Nephron (organoid): ENCODE results near the gene POLR3C.

Experiments
- H3K27ac Mint-ChIP-seq, 3 experiments: 2 replicates each; pipeline ENCODE4 v1.8.0; 2020; ENCODE audit warnings: mixed read lengths in 3 of 3, mild to moderate bottlenecking in 2 of 3, moderate library complexity in 1 of 3
- H3K27me3 Mint-ChIP-seq: 2 replicates; pipeline ENCODE4 v1.8.0; 2021; ENCODE audit warnings: low read depth, mild to moderate bottlenecking, moderate library complexity, mixed read lengths
- H3K36me3 Mint-ChIP-seq: 2 replicates; pipeline ENCODE4 v1.8.0; 2020; ENCODE audit warnings: low read depth, mixed read lengths
- H3K4me1 Mint-ChIP-seq: 2 replicates; pipeline ENCODE4 v1.8.0; 2020; ENCODE audit warnings: mixed read lengths
- H3K4me3 Mint-ChIP-seq, 3 experiments: 2 replicates each; pipeline ENCODE4 v1.8.0; 2020; ENCODE audit warnings: mild to moderate bottlenecking in 3 of 3, mixed read lengths in 3 of 3, moderate library complexity in 2 of 3
- H3K9me3 Mint-ChIP-seq: 2 replicates; pipeline ENCODE4 v1.8.0; 2020; ENCODE audit warnings: mixed read lengths
- TF ChIP-seq, protein P1 (sequence below), 3 experiments: fragments of 200-600 bp; sonication (generic); IDR thresholded peaks; one replicate each; pipeline ENCODE4 v1.5.0; 2021; ENCODE audit warnings: antibody characterized with exemption in 3 of 3; ENCODE audit not compliant: unreplicated experiment in 3 of 3

The POLR3C gene

DNA sequence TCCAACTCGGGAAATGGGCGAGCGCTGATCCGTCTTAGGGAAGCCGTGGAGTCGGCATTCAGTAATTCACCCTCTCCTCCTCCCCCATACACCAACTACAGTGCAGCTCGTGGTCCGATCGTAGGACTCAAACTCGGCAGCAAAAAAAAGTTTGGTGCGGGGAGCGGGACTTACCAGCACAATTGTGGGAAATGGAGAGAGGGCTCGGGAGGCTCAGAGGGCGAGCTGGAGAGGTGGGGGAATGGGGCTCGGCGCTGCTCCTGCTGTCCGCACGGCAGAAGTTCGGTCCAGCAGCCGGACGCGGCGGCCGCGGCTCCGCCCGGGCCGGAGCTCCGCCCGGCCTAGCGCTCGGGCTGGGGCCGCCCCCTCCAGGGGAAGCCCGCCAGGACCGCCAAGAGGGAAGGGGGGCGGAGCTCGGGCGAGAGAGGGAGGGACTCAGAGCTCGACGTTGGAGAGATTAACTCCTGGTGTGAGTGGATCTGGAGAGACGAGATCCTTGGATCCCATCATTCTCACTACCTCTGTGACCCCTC is 35.6 kb downstream of the POLR3C start:
- Mint-ChIP-seq H3K4me3 (peak overlapping the region; percentile 93 to 99 (median 98)), H3K9me3 (no peaks in the 10 kb centered on the region), H3K27me3 (no peaks in the 10 kb centered on the region), H3K4me1 (peaks cover 14% of the 10 kb centered on the region), H3K27ac (peak overlapping the region; percentile 96 to 98 (median 97)), H3K36me3 (peaks cover 22% of the 10 kb centered on the region)
- TF ChIP-seq, protein P1, sequence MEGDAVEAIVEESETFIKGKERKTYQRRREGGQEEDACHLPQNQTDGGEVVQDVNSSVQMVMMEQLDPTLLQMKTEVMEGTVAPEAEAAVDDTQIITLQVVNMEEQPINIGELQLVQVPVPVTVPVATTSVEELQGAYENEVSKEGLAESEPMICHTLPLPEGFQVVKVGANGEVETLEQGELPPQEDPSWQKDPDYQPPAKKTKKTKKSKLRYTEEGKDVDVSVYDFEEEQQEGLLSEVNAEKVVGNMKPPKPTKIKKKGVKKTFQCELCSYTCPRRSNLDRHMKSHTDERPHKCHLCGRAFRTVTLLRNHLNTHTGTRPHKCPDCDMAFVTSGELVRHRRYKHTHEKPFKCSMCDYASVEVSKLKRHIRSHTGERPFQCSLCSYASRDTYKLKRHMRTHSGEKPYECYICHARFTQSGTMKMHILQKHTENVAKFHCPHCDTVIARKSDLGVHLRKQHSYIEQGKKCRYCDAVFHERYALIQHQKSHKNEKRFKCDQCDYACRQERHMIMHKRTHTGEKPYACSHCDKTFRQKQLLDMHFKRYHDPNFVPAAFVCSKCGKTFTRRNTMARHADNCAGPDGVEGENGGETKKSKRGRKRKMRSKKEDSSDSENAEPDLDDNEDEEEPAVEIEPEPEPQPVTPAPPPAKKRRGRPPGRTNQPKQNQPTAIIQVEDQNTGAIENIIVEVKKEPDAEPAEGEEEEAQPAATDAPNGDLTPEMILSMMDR (IDR thresholded peaks at IDR 0.05; ENCODE audit: unreplicated experiment in 3 of 3): peak in 2 of 3 experiments; percentile 22 to 25

DNA sequence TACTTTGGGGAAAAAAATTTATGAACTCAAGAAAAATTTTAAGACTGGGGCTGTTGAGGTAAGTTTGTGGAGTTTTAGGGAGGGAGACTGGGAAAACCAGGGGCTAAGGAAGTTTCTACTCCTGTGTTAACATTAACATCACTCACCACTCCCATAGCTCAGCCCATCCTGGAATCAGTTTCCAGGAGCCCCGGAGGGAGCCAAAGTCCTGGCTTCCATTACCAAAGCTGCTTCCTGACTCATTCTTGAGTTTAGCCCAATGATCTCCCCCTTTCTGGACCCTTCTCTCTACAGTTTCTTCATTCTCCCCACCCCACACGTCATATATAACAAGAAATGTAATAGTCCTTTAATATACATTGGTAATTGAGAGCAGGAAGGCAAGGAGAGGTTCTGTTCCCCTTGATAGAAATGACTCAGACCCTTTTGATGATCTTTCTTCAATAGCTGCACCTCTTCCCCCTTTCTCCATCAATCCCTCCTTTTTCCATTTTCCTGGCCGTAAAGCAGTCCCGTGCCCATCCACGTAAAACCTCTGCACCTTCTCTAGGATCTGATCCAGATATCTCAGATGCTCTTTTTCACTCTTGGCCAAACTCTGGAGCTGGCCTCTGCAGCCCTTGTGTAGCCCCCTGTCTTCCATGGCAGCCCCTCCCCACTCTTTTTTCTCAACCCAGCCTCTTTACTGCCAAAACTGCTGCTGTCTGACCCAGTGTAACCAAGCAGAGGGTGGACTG is 39.5 kb downstream of the POLR3C start:
- peaks cover 5% of the 10 kb centered on the region for H3K36me3 Mint-ChIP-seq
- TF ChIP-seq, protein P1 (IDR thresholded peaks at IDR 0.05; ENCODE audit: unreplicated experiment in 3 of 3): no peak
- no peaks in the 10 kb centered on the region for H3K9me3 Mint-ChIP-seq
- H3K4me1 Mint-ChIP-seq: peaks cover 8% of the 10 kb centered on the region
- peaks cover 3% of the 10 kb centered on the region for H3K27me3 Mint-ChIP-seq
- H3K4me3 Mint-ChIP-seq: peak overlapping the region in 1 of 3 experiments; percentile 64
- peak overlapping the region in 2 of 3 experiments; percentile 50 to 85 for H3K27ac Mint-ChIP-seq

DNA sequence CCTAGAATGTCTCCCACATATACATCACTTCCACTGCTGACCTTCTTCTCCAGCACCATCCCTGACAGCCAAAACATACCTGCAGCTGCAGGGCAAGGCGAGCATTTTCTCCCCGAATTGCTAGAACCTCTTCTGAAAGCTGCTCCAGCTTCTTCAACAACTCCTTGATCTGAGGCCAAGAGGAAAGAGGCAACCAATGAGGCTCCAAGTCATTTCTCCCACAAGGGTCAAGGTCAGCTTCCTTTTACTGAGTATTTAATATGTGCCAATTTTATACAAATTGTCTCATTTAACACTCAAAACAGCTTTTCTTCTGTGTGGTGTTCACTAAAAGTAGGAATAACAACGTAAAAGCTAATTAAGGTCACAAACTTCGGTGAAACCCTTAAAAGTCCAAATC is 44.2 kb downstream of the POLR3C start:
- H3K27ac Mint-ChIP-seq: no peak overlapping the region
- TF ChIP-seq, protein P1 (IDR thresholded peaks at IDR 0.05; ENCODE audit: unreplicated experiment in 3 of 3): no peak
- no peak overlapping the region for H3K4me3 Mint-ChIP-seq
- peaks cover 29% of the 10 kb centered on the region for H3K4me1 Mint-ChIP-seq
- H3K27me3 Mint-ChIP-seq: peaks cover 22% of the 10 kb centered on the region
- no peaks in the 10 kb centered on the region for H3K9me3 Mint-ChIP-seq
- H3K36me3 Mint-ChIP-seq: peaks cover 5% of the 10 kb centered on the region

DNA sequence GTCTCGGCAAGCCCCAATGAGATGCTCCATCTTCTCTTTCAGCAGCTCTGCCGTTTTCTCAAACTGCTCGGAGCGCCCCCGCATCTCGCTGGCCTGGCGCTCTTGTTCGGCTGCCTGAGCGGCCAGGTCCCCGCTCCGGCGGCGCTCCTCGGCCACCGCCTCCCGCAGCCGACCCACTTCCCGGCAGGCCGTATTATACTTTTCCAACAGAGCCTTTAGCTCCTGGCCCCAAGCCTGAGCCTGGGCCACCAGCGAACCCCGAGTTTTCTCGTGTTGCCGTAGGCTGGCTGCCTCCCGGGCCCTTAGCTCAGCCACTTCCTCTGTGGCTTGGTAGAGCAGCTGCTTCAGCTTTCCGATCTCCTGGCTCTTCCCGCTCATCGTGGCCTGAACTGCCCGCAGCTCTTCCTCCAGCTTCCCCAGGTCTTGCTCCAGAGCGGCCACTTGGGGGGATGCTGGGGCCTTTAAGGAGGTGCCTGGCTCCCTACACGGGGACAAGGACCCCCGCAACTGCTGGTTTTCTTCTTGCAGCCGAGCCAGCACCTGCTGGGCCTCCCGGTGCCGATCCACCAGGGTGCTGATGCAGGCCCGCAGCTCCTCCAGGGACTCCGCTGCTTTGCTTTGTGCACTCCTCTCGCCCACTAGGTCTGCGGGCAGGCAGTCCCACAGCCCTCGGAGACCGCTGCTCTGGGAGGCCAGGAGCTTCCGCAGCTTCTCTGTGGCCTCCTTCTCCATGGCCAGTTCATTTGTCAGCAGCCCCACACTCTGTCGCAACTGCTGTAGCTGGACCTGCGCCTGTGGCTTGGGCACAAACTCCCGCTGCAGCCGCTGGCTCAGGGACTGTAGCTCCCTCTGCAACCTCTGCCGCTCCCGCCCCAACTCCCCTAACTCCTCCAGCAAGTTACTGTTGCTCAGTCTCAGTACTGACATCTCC is 48.3 kb downstream of the POLR3C start:
- Mint-ChIP-seq H3K9me3 (no peaks in the 10 kb centered on the region), H3K27ac (peak overlapping the region; percentile 87 to 97 (median 95)), H3K36me3 (no peaks in the 10 kb centered on the region), H3K27me3 (peaks cover 28% of the 10 kb centered on the region), H3K4me3 (peak overlapping the region; percentile 81 to 89 (median 85)), H3K4me1 (peaks cover 25% of the 10 kb centered on the region)
- TF ChIP-seq, protein P1 (IDR thresholded peaks at IDR 0.05; ENCODE audit: unreplicated experiment in 3 of 3): no peak

DNA sequence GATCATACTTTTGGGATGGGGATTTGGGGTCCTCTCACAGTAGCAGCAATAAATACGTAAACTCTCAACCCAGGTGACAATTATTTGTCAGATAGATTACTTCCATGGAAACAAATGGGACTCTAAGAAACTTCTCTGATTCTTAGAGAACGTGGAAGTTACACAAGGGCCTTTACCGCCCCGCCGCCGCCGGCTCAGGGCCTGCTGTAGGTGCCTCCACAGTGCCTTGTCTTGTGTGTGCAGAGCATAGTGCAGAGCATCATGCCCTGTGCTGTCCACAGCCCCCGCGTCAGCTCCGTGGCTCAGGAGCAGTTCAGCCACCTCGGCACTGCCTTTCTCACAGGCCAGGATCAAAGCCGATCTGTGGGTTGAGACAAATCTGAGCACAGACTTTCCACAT is 50.6 kb downstream of the POLR3C start:
- TF ChIP-seq, protein P1 (IDR thresholded peaks at IDR 0.05; ENCODE audit: unreplicated experiment in 3 of 3): no peak
- Mint-ChIP-seq H3K36me3 (no peaks in the 10 kb centered on the region), H3K9me3 (no peaks in the 10 kb centered on the region), H3K27ac (no peak overlapping the region), H3K4me1 (peaks cover 25% of the 10 kb centered on the region), H3K4me3 (no peak overlapping the region), H3K27me3 (peaks cover 28% of the 10 kb centered on the region)
